Thyroid gland (tissue), 4 donors: ENCODE measurements around the gene NDUFS4. TPM values are rescaled to one million over a fixed set of nuclear protein-coding genes. Genes with fewer than 3 reads are reported as not detected.
"Not testable (repeated sequence)": the region's sequence is repeated elsewhere in the genome, so short reads cannot be mapped to it uniquely, and the experiment has no call there.

Experiments
- DNase-seq, 2 donors: peaks; one replicate each; pipeline ENCODE4 v3.0.0-alpha.2; 2019
- H3K27ac ChIP-seq, 3 donors: fragments of 200-600 bp; sonication (generic); 1 replicate in 2 of 3; 2 replicates in 1 of 3; pipeline ENCODE4 v1.5.1; 2016 to 2019; ENCODE audit warnings: mild to moderate bottlenecking in 1 of 3, moderate library complexity in 1 of 3
- H3K27me3 ChIP-seq: fragments of 200-600 bp; sonication (generic); one replicate; pipeline ENCODE4 v1.5.1; 2019
- H3K36me3 ChIP-seq, 2 donors: fragments of 200-600 bp; sonication (generic); one replicate each; pipeline ENCODE4 v1.5.1; 2016 to 2019
- H3K4me1 ChIP-seq, 2 donors: fragments of 200-600 bp; sonication (generic); one replicate each; pipeline ENCODE4 v1.5.1; 2017 to 2019
- H3K4me3 ChIP-seq, 3 donors: fragments of 200-600 bp; sonication (generic); replicated peaks in 1 of 3; 1 replicate in 2 of 3; 2 replicates in 1 of 3; pipeline ENCODE4 v1.5.1; 2016; ENCODE audit warnings: mild to moderate bottlenecking in 1 of 3
- H3K9me3 ChIP-seq: fragments of 200-600 bp; sonication (generic); one replicate; pipeline ENCODE4 v1.5.1; 2017
- CTCF ChIP-seq, 6 experiments: fragments of 200-600 bp in 3 of 6; fragments of 450-650 bp in 3 of 6; sonication (generic) in 3 of 6; IDR thresholded peaks; one replicate each; pipeline ENCODE4 v1.5.1; 2016 to 2019; ENCODE audit warnings: antibody characterized with exemption in 6 of 6, mild to moderate bottlenecking in 2 of 6, inconsistent platforms in 1 of 6, moderate library complexity in 1 of 6
- POLR2A ChIP-seq, 2 donors: fragments of 450-650 bp; IDR thresholded peaks; one replicate each; pipeline ENCODE4 v1.6.1; 2017; ENCODE audit warnings: antibody characterized with exemption in 2 of 2, mild to moderate bottlenecking in 2 of 2, moderate library complexity in 1 of 2
- WGBS, 2 donors: methylation state at CpG; one replicate each; pipeline ENCODE4 v1.1.5; 2017; 5-methylcytosine and 5-hydroxymethylcytosine counted together
- intact Hi-C: fragments of 100-400 bp; cut with DNase I; formaldehyde crosslinking; loops from one replicate; pipeline ENCODE4 v1.15.1; 2023
- total RNA-seq, 4 donors: library from RNA; depleted of rRNA; stranded (reverse); fragments of >200 nt; gene quantifications; one replicate each; pipeline ENCODE4 v1.2.3, GENCODE V29; 2016

The NDUFS4 gene
- 100 to 1,000 TPM in 2 of 4 donors, 10 to 100 TPM in 2; 77.9 to 145 (median 102) TPM for total RNA-seq

- peak in 1 of 2 donors; percentile 71 for TF ChIP-seq POLR2A (IDR thresholded peaks at IDR 0.05)
- no peak for TF ChIP-seq CTCF (IDR thresholded peaks at IDR 0.05)
- peaks cover 9 to 14% of the 10 kb centered on the region in 2 donors for H3K4me1 ChIP-seq
- H3K36me3 ChIP-seq, result no peaks in the 10 kb centered on the region
- peak; percentile 85 to 89 for DNase-seq
- peak within 1 kb of the TSS; percentile 50 to 79 (median 74) for H3K4me3 ChIP-seq
- no peaks in the 10 kb centered on the region for H3K27me3 ChIP-seq
- H3K9me3 ChIP-seq, result no peaks in the 10 kb centered on the region
- peak within 1 kb of the TSS; percentile 72 to 93 (median 86) for H3K27ac ChIP-seq
- WGBS, 2 donors, result 0 to 1% methylated on average over 27 to 30 of the region's 30 CpGs
- intact Hi-C loops, result no loop called here
These were observed at the start of gene NDUFS4 for GRCh38 chr5:53560506-53561191. Gene NDUFS4 (plus strand): TSS chr5:53560639. CDS start chr5:53560663, 24 bp downstream.

- H3K4me1 ChIP-seq, result no peaks in the 10 kb centered on the region
- H3K27ac ChIP-seq, result no peak overlapping the region
- H3K9me3 ChIP-seq, result no peaks in the 10 kb centered on the region
- intact Hi-C loops, result no loop called here
- H3K27me3 ChIP-seq, result no peaks in the 10 kb centered on the region
- TF ChIP-seq POLR2A (IDR thresholded peaks at IDR 0.05) (no peak), CTCF (IDR thresholded peaks at IDR 0.05) (no peak)
- no peak for DNase-seq
- H3K4me3 ChIP-seq, result no peak overlapping the region
- no peaks in the 10 kb centered on the region for H3K36me3 ChIP-seq
These were observed 47.9 kb upstream of the NDUFS4 start for GRCh38 chr5:53512539-53512938.

DNA sequence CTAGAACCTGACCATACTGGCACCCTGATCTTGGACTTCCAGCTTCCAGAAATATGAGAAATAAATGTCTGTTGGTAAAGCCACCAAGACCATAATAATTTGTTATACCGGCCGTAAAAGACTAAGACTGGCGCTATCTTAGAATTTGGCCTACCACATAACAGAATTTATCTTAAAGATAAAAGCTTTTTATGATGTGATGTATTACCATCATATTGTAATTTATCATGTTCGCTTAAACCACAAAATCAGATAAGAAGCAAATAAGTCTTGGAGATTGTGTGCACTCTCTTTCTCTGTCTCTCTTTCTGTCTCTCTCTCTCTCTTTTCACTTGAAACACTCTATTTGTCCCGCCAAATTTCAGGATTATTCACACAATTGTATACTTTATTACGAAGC is 44.5 kb upstream of the NDUFS4 start:
- no peak overlapping the region for H3K27ac ChIP-seq
- 79 to 80% methylated on average over 6 of the region's 6 CpGs for WGBS, 2 donors
- H3K36me3 ChIP-seq, result no peaks in the 10 kb centered on the region
- intact Hi-C loops, result no loop called here
- no peak for DNase-seq
- H3K27me3 ChIP-seq, result no peaks in the 10 kb centered on the region
- no peak overlapping the region for H3K4me3 ChIP-seq
- H3K4me1 ChIP-seq, result no peaks in the 10 kb centered on the region
- H3K9me3 ChIP-seq, result no peaks in the 10 kb centered on the region
- TF ChIP-seq CTCF (IDR thresholded peaks at IDR 0.05) (no peak), POLR2A (IDR thresholded peaks at IDR 0.05) (no peak)

DNA sequence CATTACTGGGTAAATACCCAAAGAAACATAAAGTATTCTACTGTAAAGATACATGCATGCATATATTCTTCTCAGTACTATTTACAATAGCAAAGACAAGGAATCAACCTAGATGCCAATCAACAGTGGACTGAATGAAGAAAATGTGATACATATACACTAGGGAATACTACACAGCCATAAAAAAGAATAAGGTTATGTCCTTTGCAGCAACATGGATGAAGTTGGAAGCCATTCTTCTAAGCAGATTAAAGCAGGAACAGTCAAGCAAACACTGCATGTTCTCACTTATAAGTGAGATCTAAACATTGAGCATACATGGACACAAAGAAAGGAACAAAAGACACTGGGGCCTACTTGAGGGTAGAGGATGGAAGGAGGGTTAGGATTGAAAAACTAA is 39.6 kb upstream of the NDUFS4 start:
- Histone ChIP-seq H3K27me3 (no peaks in the 10 kb centered on the region), H3K27ac (no peak overlapping the region), H3K36me3 (no peaks in the 10 kb centered on the region), H3K4me3 (no peak overlapping the region), H3K9me3 (no peaks in the 10 kb centered on the region), H3K4me1 (no peaks in the 10 kb centered on the region)
- no peak for DNase-seq
- intact Hi-C loops, result no loop called here
- TF ChIP-seq CTCF (IDR thresholded peaks at IDR 0.05), result no peak
- TF ChIP-seq POLR2A (IDR thresholded peaks at IDR 0.05), result no peak

- no peaks in the 10 kb centered on the region for H3K9me3 ChIP-seq
- no peak for DNase-seq
- H3K27me3 ChIP-seq, result no peaks in the 10 kb centered on the region
- 86 to 90% methylated on average over 1 of the region's 1 CpG for whole genome bisulfite sequencing, 2 donors
- H3K27ac ChIP-seq, result no peak overlapping the region
- H3K4me3 ChIP-seq, result no peak overlapping the region
- intact Hi-C loops, result no loop called here
- TF ChIP-seq CTCF (IDR thresholded peaks at IDR 0.05) (no peak), POLR2A (IDR thresholded peaks at IDR 0.05) (no peak)
- no peaks in the 10 kb centered on the region for H3K36me3 ChIP-seq
- H3K4me1 ChIP-seq, result no peaks in the 10 kb centered on the region
These were observed 22.7 kb upstream of the NDUFS4 start for GRCh38 chr5:53537711-53538110.

GRCh38 chr5:53540739-53541138 is 19.7 kb upstream of the NDUFS4 start:
- intact Hi-C loops, H3K9me3 ChIP-seq, H3K27ac ChIP-seq, H3K36me3 ChIP-seq, DNase-seq, H3K27me3 ChIP-seq, H3K4me1 ChIP-seq, H3K4me3 ChIP-seq: not testable (repeated sequence)
- 95% methylated on average over 7 of the region's 7 CpGs for WGBS, 2 donors
